Effector CD4-positive, alpha-beta T cell (primary cell): Measurements from ENCODE around the gene LOC128125822.
A peak's percentile ranks its signal among the peaks of the same experiment; 100 is the strongest.

Source experiments
- DNase-seq: peaks from one replicate; pipeline ENCODE4 v3.0.0-alpha.2; 2020

The LOC128125822 gene

DNA sequence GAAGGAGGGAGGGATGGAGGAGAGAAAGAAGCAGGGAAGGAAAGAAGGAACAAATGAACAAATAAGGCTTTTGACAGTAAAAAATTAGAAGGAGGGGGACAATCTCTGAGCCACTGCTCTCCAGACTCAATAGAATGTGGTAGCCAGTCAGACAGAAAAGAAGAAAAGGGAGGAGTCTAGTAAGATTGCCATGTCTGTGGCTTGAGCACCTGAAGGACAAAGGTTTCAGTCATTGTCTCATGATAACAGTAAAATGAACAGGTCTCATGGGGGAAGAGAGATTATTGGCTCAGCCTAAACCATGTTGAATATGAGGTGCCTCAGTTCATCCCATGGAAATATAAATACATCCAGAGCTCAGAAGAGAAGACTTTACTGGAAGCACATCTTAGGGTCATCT is 14.0 kb upstream of the LOC128125822 start:
- DNase-seq: no peak

DNA sequence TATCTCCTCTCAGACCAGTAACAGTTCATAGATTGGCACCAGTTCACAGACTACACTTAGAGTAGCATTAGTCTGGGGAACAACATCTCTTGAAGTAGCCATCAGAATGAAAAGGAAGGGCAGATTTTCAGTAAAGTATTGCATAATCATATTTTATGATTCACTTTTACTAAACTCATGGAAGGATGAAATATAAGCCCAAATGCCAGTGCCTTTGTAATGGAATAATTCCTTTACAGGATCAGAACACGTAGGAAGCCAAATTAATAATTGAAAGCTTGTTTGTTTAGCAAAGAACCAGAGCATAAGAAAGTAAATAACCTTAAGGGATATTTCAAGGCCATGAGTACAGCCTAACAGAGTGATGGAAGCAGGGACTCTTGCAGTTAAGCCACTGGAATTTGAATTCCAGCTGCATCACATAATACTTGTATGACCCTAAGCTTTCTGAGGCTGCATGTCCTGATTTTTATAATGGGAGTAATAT is 11.4 kb upstream of the LOC128125822 start:
- DNase-seq: no peak

DNA sequence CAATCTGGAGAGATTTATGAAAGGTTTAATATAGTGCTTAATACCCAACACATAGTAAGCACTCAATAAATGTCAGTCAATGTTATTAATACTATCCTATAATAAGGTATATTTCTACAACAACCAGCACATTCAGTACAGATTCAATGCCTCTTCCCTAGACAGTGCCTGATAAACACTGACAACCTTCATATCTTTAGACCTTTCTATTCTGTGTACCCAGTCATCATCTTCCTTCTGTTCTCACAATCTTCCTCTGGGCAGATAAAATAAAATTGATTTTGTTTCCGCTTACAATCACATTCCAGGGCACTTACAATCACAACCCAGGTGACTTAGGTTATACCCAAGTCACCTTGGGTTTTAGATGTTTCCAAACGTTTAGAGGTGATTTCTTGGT is 11.0 kb upstream of the LOC128125822 start:
- no peak for DNase-seq

DNA sequence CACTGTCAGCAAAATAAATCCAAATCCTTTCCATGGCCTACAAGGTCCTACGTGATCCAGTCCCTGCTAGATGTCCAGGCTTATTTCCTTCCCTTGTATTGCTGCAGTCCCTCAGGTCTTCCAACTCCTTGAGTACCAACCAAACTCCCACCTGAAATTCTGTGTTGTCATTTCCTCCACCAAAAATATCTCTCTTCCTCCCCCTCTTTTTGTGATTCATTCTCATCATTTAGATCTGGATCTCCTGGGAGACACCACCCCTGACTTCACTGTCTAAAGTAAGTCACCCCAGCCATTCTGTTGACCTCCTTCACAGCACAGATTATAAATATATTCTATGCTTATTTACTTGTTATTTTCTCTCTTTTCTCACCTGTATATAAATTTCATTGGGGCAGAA is 9.0 kb upstream of the LOC128125822 start:
- DNase-seq: no peak

DNA sequence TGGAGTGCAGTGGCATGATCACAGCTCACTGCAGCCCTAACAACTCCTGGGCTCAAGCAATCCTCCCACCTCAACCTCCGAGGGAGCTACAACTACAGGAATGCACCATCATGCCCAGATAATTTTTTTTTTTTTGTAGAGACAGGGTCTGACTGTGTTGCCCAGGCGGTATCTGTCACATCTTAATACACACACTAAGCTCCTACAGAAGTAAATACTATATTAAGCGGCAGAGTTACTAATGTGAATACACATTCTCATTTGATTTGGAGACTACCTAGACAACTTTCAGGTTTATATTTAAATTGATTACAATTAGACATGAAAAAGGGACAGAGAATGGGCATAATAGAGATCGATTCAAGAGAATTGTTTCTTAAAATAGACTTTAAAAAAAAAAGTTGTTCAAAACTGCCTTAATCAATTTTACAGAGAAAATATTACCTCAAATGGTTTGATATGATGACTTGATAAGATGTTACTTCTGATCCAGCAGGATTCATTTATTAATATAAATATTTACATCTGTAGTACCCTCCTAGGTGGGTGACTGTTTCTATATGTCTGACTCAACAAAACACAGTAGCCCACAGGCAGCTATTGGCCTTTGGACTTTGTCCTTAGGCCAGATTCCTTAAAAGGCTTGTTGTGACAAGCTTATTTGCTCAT is 7.1 kb upstream of the LOC128125822 start:
- no peak for DNase-seq

DNA sequence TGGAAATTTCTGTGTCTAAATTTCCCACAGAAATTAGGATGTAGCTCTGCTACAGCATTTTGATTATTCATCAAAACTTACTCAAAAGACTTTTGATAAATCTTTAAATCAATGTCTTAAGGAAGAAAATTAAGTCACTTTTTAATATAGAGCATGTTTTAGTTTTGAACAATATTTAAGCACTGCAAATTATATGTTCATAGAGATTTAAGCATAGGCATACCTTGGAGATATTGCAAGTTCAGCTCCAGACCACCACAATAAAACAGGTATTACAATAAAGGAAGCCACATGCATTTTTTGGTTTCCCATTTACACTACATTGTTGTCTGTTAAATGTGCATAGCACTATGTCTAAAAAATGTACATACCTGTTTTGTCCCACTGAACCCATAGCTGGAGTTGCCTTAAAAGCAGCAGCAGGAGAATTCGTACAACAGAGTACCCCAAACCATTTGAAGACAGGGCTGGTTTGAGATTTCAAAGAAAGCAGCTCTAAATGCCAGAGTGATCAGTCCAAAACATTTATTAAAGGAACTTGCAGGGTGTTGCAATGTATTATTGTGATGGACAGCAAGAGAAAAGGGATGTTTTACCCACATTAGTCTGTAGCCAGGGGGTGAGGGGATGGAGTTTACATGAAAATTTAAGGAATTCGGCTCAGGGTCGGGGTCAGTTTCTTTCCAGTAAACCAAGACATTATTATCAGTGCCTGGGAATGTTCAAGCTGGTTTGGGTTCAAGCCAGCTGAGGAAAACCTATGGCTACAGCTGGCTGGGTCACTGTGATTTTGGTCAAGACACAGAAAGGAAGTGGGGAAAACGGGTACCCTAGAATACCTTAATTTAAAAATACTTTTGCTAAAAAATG is 6.3 kb upstream of the LOC128125822 start:
- no peak for DNase-seq

DNA sequence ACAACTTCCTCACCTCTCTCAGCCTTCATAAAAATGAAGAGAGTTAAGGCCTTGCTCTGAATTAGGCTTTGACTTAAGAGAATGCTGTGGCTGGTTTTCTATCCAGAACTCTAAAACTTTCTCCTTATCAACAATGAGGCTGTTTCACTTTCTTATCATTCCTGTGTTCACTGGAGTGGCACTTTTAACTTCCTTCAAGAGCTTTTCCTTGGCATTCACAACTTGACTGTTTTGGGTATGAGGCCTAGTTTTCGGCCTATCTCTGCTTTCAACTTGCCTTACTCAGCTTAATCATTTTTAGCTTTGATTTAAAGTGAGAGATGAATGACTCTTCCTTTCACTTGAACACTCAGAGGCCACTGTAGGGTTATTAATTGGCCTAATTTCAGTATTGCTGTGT is 4.3 kb upstream of the LOC128125822 start:
- DNase-seq: no peak

DNA sequence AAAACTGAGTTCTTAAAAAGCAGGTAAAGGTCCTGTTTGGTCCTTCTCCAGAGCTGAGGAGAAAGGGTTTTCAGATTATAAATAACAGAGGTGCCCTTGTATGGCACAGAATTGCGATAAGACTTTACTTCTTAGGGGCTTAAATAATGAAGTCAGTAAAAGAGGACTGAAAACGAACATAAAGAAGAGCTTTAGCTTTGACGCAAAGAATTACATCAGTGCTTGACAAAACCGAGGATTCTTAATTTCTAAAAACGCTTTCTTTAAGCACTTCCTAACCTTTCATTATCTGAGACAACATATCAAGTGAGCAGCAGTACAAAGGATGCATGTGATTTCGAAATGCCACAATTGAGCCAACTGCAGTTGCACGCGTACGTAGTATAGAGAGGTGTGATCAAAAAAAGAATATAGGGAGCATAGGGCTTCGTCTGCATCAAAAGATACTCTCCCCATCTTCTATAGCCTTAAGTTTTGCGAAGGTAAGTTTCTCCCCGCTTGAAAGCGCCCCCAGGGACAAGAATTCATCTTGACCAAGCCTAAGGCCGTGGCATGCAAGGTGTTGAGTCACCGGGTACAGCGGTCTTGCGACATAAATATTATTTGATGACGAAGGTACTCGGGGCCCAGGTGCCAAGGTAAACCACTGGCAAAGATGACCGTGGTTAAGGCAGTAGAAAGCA is 778 bp upstream of the LOC128125822 start:
- peak; percentile 41 for DNase-seq

DNA sequence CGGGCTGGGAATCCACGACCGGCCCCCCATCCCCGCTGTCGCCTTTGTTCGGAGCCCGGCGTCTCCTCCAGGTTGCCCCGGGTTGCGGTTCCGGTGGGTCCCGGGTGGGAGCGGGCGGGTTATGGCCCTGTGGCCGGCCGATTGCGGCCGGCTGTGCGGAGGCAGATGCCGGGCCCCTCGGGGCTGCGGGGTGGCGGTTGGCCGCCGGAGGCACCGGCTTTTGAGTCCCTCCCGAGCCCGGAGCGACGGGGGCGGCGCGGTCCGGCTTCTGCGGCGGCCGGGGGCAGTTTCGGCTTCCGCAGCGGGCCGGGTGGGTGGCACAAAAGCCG is 431 bp downstream of the LOC128125822 start:
- no peak for DNase-seq

DNA sequence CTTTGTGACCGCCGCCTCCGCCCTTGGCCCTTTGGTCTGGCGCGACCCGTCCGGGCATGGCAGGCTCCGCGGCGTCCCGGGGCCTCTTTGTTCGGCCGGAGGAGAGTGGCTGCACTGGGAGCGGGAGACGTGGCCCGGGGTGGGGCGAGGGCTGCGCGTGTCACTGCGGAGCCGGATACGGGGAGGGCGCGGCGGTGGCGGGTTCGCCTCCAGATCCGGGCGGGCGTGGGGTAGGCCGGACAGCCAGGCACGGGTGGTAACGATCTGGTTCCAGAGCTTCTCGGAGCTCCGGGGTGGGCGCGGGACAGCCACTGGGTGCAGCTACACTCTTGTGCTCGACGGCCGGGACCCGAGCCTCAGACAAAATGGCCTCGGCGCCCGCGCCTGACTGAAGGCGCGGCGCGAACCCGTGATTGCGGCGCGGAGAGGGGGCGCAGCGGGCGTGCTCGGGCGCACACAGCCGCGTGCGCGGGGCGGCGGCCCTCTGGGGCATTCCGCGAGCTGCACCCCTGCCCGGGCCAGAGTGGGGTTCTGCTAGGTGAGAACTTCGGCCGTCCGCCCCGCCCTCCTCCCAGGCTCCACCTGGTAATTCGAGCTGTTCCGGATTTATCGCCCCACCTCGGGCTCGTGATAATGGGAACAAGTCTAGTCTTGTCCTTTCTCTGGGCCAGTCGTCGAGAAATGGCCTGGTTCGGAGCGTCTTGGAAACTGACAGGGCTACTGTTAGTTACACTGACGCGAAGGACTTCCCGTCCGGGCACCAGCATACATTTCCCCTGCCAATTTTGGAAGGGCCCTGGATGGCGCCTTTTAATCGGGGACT is 1.0 kb downstream of the LOC128125822 start:
- peak; percentile 52 for DNase-seq

DNA sequence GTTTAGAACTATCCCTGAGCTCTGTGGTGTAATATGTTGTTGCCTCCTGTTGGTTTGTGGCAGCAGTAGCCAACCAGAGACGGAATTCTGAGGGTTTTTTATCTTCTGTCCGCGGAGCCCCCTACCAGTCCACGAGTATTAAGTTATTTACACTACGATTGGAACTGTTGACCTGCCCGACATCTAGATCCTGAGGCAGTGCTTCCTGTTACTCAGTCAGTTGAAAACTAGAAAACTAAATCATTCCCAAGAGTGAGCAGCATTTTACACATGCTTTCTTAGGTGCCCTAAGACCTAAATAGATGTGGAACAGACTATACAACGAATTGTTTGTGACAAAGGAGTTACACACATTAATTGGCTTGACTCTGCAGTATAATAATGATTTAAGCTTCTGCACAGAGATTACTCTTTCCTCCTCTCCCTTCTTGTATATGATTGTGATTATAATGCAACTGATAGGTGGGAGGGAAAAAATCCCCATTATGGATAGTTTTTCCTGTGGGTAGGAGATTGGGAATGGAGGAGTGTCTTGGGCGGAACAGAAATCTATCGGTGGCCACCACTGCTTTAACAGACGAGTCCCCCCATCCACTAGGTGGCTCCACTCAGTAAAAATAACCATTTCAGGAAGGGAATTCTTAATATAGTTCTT is 1.7 kb downstream of the LOC128125822 start:
- peak; percentile 30 for DNase-seq

DNA sequence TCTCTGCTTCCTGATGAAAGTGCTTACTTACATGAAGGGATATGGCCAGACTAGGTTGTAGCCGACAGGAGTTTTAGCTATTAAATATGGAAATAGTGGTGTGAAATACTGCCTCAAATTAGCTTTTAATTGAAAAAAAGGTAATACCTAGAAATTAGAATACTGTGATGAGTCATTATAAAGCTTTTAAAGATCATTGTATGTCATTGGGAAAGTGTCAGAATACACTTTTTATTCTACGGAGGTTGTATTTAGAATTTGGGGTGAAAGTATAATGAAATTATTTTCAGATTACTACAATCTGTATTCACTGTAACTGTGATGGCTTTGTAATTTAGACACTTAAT is 2.2 kb downstream of the LOC128125822 start:
- DNase-seq: no peak

DNA sequence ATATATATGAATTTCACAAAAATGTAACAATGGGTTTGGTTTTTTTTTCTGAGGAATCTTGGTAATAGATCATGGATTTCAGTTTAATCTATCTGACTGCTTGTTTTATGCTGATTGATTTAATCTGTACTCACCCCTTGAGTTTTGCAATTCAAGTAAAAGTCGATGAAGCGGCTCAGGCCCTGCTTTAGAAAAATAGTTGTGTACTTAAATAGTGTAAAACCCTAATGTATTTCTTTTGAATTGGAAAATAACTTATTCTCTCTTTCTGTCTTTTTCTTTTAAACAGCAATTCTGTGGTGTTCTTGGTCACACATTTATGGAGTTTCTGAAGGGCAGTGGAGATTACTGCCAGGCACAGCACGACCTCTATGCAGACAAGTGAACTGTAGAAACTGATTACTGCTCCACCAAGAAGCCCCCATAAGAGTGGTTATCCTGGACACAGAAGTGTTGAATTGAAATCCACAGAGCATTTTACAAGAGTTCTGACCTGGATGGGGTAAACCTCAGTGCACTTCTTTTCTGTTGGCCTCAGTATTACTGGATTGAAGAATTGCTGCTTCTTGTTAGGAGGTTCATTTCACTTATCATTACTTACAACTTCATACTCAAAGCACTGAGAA is 4.0 kb downstream of the LOC128125822 start:
- no peak for DNase-seq

DNA sequence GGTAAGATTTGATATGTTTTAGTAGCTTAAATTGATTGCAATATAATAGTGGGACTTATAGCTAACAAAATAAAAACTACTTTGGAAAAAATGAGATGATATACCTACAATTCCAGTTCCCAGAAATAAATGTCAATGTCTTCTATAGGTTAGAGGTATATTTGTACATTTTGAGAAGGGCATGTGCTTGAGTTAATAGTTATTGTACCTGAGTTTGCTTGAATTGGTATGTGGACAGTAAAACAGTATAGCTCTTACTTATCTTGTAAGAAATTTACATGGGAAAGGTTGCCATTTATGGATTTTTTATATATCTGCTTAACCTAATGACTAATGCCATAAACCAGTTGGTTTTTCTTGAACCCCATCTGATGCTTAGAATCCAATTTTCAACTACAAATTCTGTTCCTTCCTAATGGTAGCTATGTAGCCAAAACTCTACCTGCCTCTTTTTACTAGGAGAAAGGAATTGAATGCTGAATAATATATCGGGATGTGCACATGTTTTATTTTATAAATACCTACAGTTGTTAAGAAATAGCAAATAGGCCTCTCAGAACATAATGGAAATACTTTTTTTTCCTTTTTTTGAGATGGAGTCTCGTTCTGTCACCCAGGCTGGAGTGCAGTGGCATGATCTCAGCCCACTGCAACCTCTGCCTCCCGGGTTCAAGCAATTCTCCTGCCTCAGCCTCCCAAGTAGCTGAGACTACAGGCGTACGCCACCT is 4.9 kb downstream of the LOC128125822 start:
- no peak for DNase-seq

DNA sequence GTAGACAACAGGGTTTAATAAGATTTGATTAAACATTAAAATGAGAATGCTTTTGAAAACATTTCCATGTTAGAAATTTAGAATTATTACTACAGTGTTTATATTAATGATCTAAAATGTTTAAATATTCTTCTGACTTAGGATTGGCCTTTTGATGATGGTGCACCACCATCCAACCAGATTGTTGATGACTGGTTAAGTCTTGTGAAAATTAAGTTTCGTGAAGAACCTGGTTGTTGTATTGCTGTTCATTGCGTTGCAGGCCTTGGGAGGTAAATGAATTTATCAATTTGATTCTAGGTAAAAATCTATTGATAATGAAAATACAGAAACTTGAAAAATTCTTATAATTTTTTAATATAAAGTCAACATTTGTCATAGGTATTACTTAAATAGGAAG is 6.5 kb downstream of the LOC128125822 start:
- no peak for DNase-seq

DNA sequence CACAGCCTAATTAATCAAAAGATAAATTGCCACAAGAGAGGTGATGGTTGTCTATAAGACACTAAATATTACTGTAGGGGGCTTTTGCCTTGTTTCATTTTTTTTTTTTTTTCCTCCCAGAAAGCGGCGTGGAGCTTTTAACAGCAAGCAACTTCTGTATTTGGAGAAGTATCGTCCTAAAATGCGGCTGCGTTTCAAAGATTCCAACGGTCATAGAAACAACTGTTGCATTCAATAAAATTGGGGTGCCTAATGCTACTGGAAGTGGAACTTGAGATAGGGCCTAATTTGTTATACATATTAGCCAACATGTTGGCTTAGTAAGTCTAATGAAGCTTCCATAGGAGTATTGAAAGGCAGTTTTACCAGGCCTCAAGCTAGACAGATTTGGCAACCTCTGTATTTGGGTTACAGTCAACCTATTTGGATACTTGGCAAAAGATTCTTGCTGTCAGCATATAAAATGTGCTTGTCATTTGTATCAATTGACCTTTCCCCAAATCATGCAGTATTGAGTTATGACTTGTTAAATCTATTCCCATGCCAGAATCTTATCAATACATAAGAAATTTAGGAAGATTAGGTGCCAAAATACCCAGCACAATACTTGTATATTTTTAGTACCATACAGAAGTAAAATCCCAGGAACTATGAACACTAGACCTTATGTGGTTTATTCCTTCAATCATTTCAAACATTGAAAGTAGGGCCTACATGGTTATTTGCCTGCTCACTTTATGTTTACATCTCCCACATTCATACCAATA is 7.8 kb downstream of the LOC128125822 start:
- no peak for DNase-seq

DNA sequence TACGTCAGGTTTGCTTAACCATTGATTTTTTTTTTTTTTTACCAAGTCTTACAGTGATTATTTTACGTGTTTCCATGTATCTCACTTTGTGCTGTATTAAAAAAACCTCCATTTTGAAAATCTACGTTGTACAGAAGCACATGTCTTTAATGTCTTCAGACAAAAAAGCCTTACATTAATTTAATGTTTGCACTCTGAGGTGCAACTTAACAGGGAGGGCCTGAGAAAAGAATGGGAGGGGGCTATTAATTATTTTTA is 8.4 kb downstream of the LOC128125822 start:
- DNase-seq: no peak

DNA sequence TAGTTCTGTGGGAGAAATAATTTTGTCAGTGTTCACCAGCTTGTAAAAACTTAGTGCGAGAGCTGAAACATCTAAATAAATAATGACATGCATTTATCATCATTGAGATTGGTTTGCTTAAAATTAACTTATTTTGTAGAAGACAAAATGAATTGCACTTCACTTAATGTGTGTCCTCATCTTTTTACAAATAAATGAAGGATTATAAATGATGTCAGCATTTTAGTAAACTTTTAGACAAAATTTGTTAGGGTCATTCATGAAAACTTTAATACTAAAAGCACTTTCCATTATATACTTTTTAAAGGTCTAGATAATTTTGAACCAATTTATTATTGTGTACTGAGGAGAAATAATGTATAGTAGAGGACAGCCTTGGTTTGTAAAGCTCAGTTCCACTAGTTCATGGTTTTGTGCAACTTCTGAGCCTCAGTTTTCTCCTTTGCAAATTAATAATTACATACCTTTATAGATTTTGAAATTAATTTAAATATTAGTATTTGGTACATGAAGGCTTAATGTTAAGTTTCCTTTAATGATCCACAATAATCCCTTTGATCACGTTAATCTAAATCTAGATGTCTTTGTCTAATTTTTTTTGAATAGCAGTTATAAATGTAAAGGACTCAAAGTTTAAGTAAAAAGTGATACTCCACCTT is 9.2 kb downstream of the LOC128125822 start:
- no peak for DNase-seq

DNA sequence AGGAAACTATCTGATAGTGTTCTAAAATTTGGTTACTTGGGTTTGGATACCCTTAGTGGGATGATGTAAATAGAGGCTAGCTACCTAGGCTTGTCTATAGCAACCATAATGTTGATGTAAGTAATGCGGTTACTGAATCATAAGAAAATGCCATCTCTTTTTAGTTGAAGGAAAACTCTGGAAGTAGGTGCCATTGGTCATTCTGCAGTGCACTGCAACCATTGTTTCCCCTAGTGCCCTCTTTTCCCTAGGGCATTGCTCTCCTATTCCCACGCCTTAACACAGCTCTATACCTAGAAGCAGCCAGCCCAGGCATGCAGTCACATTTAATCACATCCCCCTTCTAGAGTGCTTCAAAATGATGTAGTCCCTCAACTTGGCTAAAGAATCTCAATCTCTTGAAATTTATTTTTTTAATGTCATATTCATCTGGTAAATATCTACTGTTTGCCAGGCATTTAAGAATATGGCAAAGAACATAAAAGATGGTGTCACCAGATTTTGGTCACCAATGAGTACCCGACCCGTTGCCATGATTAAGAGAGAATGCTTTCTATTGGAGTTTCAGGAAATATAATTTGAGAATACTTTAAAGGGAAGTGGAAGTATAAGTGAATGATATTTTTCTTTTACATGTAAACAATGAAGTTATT is 10.4 kb downstream of the LOC128125822 start:
- no peak for DNase-seq

DNA sequence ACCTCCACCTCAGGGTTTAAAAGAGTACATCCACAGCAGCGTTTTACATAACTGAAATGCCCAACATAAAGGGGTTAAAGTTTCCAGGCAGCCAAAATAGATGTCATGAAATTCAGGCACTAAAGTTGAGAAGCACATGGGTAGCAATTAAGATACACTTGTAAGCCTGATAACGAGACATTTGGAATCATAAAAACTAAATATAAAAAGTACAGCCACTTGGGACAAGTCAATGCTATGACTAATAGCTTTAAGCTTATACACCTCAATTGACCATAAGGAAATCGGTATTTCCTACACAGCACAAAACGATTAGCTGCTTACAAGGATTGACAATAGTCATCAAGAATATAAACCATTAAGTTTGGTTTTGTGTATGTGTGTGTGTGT is 11.8 kb downstream of the LOC128125822 start:
- DNase-seq: no peak
